H1 (cell line): ENCODE measurements around the gene TAS1R3.

Experiments used
- ASH2L ChIP-seq: fragments of 200-600, 300-600 bp; sonication (generic); IDR thresholded peaks from one replicate; pipeline ENCODE4 v1.7.1; 2017; ENCODE audit warnings: low read length
- CEBPB ChIP-seq: IDR thresholded peaks from 2 replicates; pipeline ENCODE4 v1.6.1; 2012; ENCODE audit warnings: low read depth, low read length
- EGR1 ChIP-seq: IDR thresholded peaks from 2 replicates; pipeline ENCODE4 v1.6.1; 2011; ENCODE audit warnings: low read depth, low read length, borderline replicate concordance
- EZH2 ChIP-seq: fragments of 200-600 bp; sonication (generic); IDR thresholded peaks from 2 replicates; pipeline ENCODE4 v1.7.1; 2012; ENCODE audit warnings: low read depth, mild to moderate bottlenecking, moderate library complexity, low read length, inconsistent platforms; ENCODE audit not compliant: severe bottlenecking
- HDAC6 ChIP-seq: IDR thresholded peaks from one replicate; pipeline ENCODE4 v1.7.1; 2012; ENCODE audit warnings: low read depth, mild to moderate bottlenecking, inconsistent platforms, low read length, moderate library complexity
- MAFK ChIP-seq: IDR thresholded peaks from 2 replicates; pipeline ENCODE4 v1.6.1; 2012; ENCODE audit warnings: low read depth, mild to moderate bottlenecking, improper control_type of control experiment, low read length
- POLR2AphosphoS5 ChIP-seq: IDR thresholded peaks from 2 replicates; pipeline ENCODE4 v1.6.1; 2011; ENCODE audit warnings: low read depth, low read length
- RAD21 ChIP-seq, 2 experiments: IDR thresholded peaks in 1 of 2; conservative IDR thresholded peaks in 1 of 2; 2 replicates each; pipeline ENCODE4 v1.6.1; 2011; ENCODE audit warnings: low read depth in 2 of 2, low read length in 2 of 2, improper control_type of control experiment in 1 of 2, inconsistent platforms in 1 of 2, mild to moderate bottlenecking in 1 of 2, moderate library complexity in 1 of 2
- TF ChIP-seq, protein P1 (sequence below), 3 experiments: IDR thresholded peaks; 1 replicate in 2 of 3; 2 replicates in 1 of 3; pipeline versions ENCODE4 v1.5.1 to v1.6.1; 2011; ENCODE audit warnings: low read length in 3 of 3, mild to moderate bottlenecking in 3 of 3, inconsistent platforms in 2 of 3, low read depth in 1 of 3, moderate library complexity in 1 of 3; ENCODE audit not compliant: insufficient read depth in 1 of 3; ENCODE audit errors: control extremely low read depth in 1 of 3
- TF ChIP-seq, protein P2 (sequence below): IDR thresholded peaks from 2 replicates; pipeline ENCODE4 v1.6.1; 2011; ENCODE audit warnings: low read length, improper control_type of control experiment

DNA sequence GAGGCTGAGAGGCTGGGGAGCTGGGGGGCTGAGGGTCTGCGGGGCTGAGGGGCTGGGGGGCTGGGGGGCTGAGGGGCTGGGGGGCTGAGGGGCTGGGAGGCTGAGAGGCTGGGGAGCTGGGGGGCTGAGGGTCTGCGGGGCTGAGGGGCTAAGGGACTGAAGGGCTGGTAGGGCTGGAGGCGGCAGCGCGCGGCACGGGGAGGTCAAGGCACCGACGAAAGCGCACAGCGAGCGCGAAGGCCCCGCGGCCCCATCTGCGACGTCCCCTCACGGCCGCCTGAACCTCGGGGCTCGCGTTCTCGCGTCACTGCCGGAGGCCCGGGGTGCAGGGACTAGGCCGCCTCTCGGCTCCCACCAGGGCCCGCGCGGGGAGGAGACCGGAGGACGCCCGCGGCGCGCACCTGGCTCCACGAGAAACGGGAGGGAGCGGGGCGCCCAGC is 7.0 kb upstream of the TAS1R3 start:
- TF ChIP-seq EGR1 (no peak), EZH2 (no peak), ASH2L (no peak), CEBPB (no peak), MAFK (no peak), POLR2AphosphoS5 (no peak), RAD21 (IDR thresholded peaks at IDR 0.05 in 1 of 2, conservative IDR thresholded peaks at IDR 0.05 in 1 of 2; ENCODE audit: low read depth in 2 of 2, low read length in 2 of 2) (no peak), HDAC6 (no peak)
- TF ChIP-seq, protein P1, sequence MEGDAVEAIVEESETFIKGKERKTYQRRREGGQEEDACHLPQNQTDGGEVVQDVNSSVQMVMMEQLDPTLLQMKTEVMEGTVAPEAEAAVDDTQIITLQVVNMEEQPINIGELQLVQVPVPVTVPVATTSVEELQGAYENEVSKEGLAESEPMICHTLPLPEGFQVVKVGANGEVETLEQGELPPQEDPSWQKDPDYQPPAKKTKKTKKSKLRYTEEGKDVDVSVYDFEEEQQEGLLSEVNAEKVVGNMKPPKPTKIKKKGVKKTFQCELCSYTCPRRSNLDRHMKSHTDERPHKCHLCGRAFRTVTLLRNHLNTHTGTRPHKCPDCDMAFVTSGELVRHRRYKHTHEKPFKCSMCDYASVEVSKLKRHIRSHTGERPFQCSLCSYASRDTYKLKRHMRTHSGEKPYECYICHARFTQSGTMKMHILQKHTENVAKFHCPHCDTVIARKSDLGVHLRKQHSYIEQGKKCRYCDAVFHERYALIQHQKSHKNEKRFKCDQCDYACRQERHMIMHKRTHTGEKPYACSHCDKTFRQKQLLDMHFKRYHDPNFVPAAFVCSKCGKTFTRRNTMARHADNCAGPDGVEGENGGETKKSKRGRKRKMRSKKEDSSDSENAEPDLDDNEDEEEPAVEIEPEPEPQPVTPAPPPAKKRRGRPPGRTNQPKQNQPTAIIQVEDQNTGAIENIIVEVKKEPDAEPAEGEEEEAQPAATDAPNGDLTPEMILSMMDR (IDR thresholded peaks at IDR 0.05; ENCODE audit: control extremely low read depth in 1 of 3, insufficient read depth in 1 of 3, low read depth in 1 of 3, low read length in 3 of 3) = no peak
- TF ChIP-seq, protein P2, sequence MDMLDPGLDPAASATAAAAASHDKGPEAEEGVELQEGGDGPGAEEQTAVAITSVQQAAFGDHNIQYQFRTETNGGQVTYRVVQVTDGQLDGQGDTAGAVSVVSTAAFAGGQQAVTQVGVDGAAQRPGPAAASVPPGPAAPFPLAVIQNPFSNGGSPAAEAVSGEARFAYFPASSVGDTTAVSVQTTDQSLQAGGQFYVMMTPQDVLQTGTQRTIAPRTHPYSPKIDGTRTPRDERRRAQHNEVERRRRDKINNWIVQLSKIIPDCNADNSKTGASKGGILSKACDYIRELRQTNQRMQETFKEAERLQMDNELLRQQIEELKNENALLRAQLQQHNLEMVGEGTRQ = no peak
